HCT116 (cell line): Measurements from ENCODE around the gene P4HTM. TPM values are rescaled to one million over a fixed set of nuclear protein-coding genes. Genes with fewer than 3 reads are reported as not detected.
A peak's percentile ranks its signal among the peaks of the same experiment; 100 is the strongest.

Experiments used
- ATAC-seq: fragments of 200-7000 bp; cut with Tn5 transposase; 2 replicates; pipeline ENCODE4 v1.9.1; 2020; ENCODE audit warnings: mild to moderate bottlenecking, moderate library complexity
- BruUV-seq: library from RNA; stranded (reverse); fragments of 400-500 nt; replicated peaks from 2 replicates; lab custom pipeline; 2021; lab: Mats Ljungman, UMichigan
- CTCF ChIA-PET: fragments of 300-600 bp; sonication (Branson Sonifier 250); formaldehyde crosslinking; loops from one replicate; lab custom pipeline; 2021; ENCODE audit warnings: antibody characterized with exemption; lab: Charles Lee
- POLR2A ChIA-PET: fragments of 300-600, 350-600 bp; sonication (Branson Sonifier 250); formaldehyde crosslinking; loops from one replicate; lab custom pipeline; 2021; ENCODE audit warnings: antibody characterized with exemption; lab: Charles Lee
- RAD21 ChIA-PET, 2 experiments: fragments of 300-600 bp; sonication (Branson Sonifier 250); formaldehyde crosslinking; loops; one replicate each; lab custom pipeline; 2023; ENCODE audit warnings: low total read pairs in 2 of 2; ENCODE audit not compliant: uncharacterized antibody in 2 of 2, unreplicated experiment in 2 of 2, low non-redundant PET in 1 of 2; lab: Charles Lee
- DNase-seq: peaks from one replicate; pipeline ENCODE4 v3.0.0-alpha.2; 2010; ENCODE audit warnings: low read depth, low spot score
- H2AFZ ChIP-seq: fragments of 200-600 bp; shearing (Covaris generic), sonication (generic); 2 replicates; pipeline ENCODE4 v1.6.1; 2017; ENCODE audit warnings: low read depth, mixed run types, mixed read lengths, antibody characterized with exemption, low read length; ENCODE audit not compliant: poor library complexity, severe bottlenecking
- H3K27ac ChIP-seq: 2 replicates; pipeline ENCODE4 v1.5.1; 2012; ENCODE audit warnings: low read depth, low read length
- H3K27me3 ChIP-seq: fragments of 200-600 bp; sonication (generic); 2 replicates; pipeline ENCODE4 v1.6.1; 2016; ENCODE audit warnings: mixed run types, low read length, mixed read lengths; ENCODE audit not compliant: insufficient read depth
- H3K36me3 ChIP-seq, 2 experiments: fragments of 200-500 bp in 1 of 2; fragments of 200-600 bp in 1 of 2; sonication (Bioruptor generic) in 1 of 2; sonication (generic) in 1 of 2; 2 replicates each; pipeline versions ENCODE4 v1.5.1 to v1.6.1; 2014 to 2016; ENCODE audit warnings: low read length in 2 of 2, inconsistent platforms in 1 of 2, mixed read lengths in 1 of 2, mixed run types in 1 of 2; ENCODE audit not compliant: insufficient read depth in 2 of 2, control insufficient read depth in 1 of 2
- H3K4me1 ChIP-seq, 2 experiments: fragments of 200-600 bp in 1 of 2; sonication (generic) in 1 of 2; 2 replicates each; pipeline versions ENCODE4 v1.5.1 to v1.6.1; 2012 to 2017; ENCODE audit warnings: low read length in 2 of 2, inconsistent platforms in 1 of 2, mild to moderate bottlenecking in 1 of 2, mixed read lengths in 1 of 2, mixed run types in 1 of 2, moderate library complexity in 1 of 2; ENCODE audit not compliant: insufficient read depth in 2 of 2, control insufficient read depth in 1 of 2
- H3K4me2 ChIP-seq: fragments of 200-600 bp; sonication (generic); 2 replicates; pipeline ENCODE4 v1.6.1; 2017; ENCODE audit warnings: mixed run types, low read length, mixed read lengths
- H3K4me3 ChIP-seq, 2 experiments: fragments of 200-600 bp in 1 of 2; sonication (generic) in 1 of 2; replicated peaks in 1 of 2; 2 replicates each; pipeline ENCODE4 v1.5.1; 2011 to 2016; ENCODE audit warnings: low read length in 2 of 2, control low read depth in 1 of 2, low read depth in 1 of 2, mild to moderate bottlenecking in 1 of 2, mixed read lengths in 1 of 2, mixed run types in 1 of 2
- H3K79me2 ChIP-seq: fragments of 200-600 bp; sonication (generic); 2 replicates; pipeline ENCODE4 v1.6.1; 2017; ENCODE audit warnings: mild to moderate bottlenecking, mixed run types, low read length, moderate library complexity, mixed read lengths; ENCODE audit not compliant: insufficient read depth
- H3K9ac ChIP-seq: fragments of 200-600 bp; sonication (generic); 2 replicates; pipeline ENCODE4 v1.6.1; 2016; ENCODE audit warnings: low read length, mixed read lengths
- H3K9me2 ChIP-seq: fragments of 200-600 bp; sonication (generic), shearing (Covaris generic); 2 replicates; pipeline ENCODE4 v1.6.1; 2017; ENCODE audit warnings: mixed run types, mild to moderate bottlenecking, moderate library complexity; ENCODE audit not compliant: insufficient read depth
- H3K9me3 ChIP-seq, 2 experiments: fragments of 200-500 bp in 1 of 2; fragments of 200-600 bp in 1 of 2; sonication (Bioruptor generic) in 1 of 2; sonication (generic) in 1 of 2; 2 replicates each; pipeline ENCODE4 v1.6.1; 2014 to 2017; ENCODE audit warnings: low read length in 2 of 2, mixed read lengths in 2 of 2, inconsistent platforms in 1 of 2, low read depth in 1 of 2, mild to moderate bottlenecking in 1 of 2, mixed run types in 1 of 2, moderate library complexity in 1 of 2; ENCODE audit not compliant: control insufficient read depth in 1 of 2, insufficient read depth in 1 of 2
- H4K20me1 ChIP-seq: fragments of 200-600 bp; sonication (generic), shearing (Covaris generic); 2 replicates; pipeline ENCODE4 v1.6.1; 2017; ENCODE audit warnings: mixed run types, mild to moderate bottlenecking, moderate library complexity; ENCODE audit not compliant: insufficient read depth
- CBX3 ChIP-seq: IDR thresholded peaks from 2 replicates; pipeline ENCODE4 v1.6.1; 2012; ENCODE audit warnings: low read depth
- CEBPB ChIP-seq: IDR thresholded peaks from 2 replicates; pipeline ENCODE4 v1.6.1; 2012; ENCODE audit warnings: low read depth
- CTCF ChIP-seq, 3 experiments: fragments of 200-600 bp in 1 of 3; sonication (generic) in 1 of 3; IDR thresholded peaks in 2 of 3; conservative IDR thresholded peaks in 1 of 3; 2 replicates each; pipeline ENCODE4 v1.5.1; 2012 to 2017; ENCODE audit warnings: low read depth in 2 of 3, low read length in 2 of 3, antibody characterized with exemption in 1 of 3, borderline replicate concordance in 1 of 3, control low read depth in 1 of 3, mild to moderate bottlenecking in 1 of 3, mixed read lengths in 1 of 3, mixed run types in 1 of 3, moderate library complexity in 1 of 3; ENCODE audit not compliant: insufficient read depth in 1 of 3
- EGR1 ChIP-seq: IDR thresholded peaks from 2 replicates; pipeline ENCODE4 v1.6.1; 2012; ENCODE audit warnings: low read depth
- ELF1 ChIP-seq: IDR thresholded peaks from 2 replicates; pipeline ENCODE4 v1.6.1; 2012; ENCODE audit warnings: low read depth, borderline replicate concordance
- EZH2phosphoT487 ChIP-seq: fragments of 200-600 bp; IDR thresholded peaks from 2 replicates; pipeline ENCODE4 v1.6.1; 2018; ENCODE audit warnings: antibody characterized with exemption, borderline replicate concordance
- FOSL1 ChIP-seq: IDR thresholded peaks from 2 replicates; pipeline ENCODE4 v1.6.1; 2012; ENCODE audit warnings: low read depth
- JUND ChIP-seq: IDR thresholded peaks from 2 replicates; pipeline ENCODE4 v1.6.1; 2012
- MAX ChIP-seq: IDR thresholded peaks from 2 replicates; pipeline ENCODE4 v1.6.1; 2012
- RAD21 ChIP-seq: IDR thresholded peaks from 2 replicates; pipeline ENCODE4 v1.6.1; 2012; ENCODE audit warnings: low read depth, mild to moderate bottlenecking
- REST ChIP-seq: IDR thresholded peaks from 2 replicates; pipeline ENCODE4 v1.6.1; 2012; ENCODE audit warnings: low read depth
- SP1 ChIP-seq: IDR thresholded peaks from 2 replicates; pipeline ENCODE4 v1.6.1; 2012; ENCODE audit warnings: low read depth
- ZBTB33 ChIP-seq: IDR thresholded peaks from 2 replicates; pipeline ENCODE4 v1.6.1; 2011; ENCODE audit warnings: mild to moderate bottlenecking, low read length, moderate library complexity; ENCODE audit not compliant: insufficient replicate concordance; ENCODE audit errors: extremely low read depth
- ZFX ChIP-seq: fragments of 450-650 bp; IDR thresholded peaks from 2 replicates; pipeline ENCODE4 v1.6.1; 2017
- ZNF274 ChIP-seq: fragments of 200-500 bp; sonication (Bioruptor generic); IDR thresholded peaks from 2 replicates; pipeline ENCODE4 v1.6.1; 2014; ENCODE audit warnings: mild to moderate bottlenecking, low read depth, low read length, inconsistent platforms
- intact Hi-C: fragments of 100-400 bp; cut with micrococcal nuclease; formaldehyde crosslinking; loops from 2 replicates; pipeline ENCODE4 v1.10.0; 2022
- total RNA-seq: library from RNA; stranded (reverse); gene quantifications from one replicate; pipeline ENCODE4 v1.2.1, GENCODE V29; 2021; ENCODE audit not compliant: unreplicated experiment

Gene P4HTM
- total RNA-seq, 1 experiment from 2014 or later: 60.5 TPM

GRCh38 chr3:49005303-49005680 is 15.3 kb downstream of the P4HTM start (continued):
- TF ChIP-seq JUND: no peak
- no peak for TF ChIP-seq EGR1
- no peak for TF ChIP-seq SP1
- no peak for TF ChIP-seq ZFX
- no peak for TF ChIP-seq CEBPB

GRCh38 chr3:49005998-49006397 is 16.0 kb downstream of the P4HTM start:
- peak overlapping the region; percentile 99 for H3K27ac ChIP-seq
- POLR2A ChIA-PET: interaction anchor here (2.2 to 2.6 kb wide), 2 partner anchors 15 kb away, joined by 26 to 52 read pairs; partner anchors contain the start of genes NDUFAF3 and P4HTM
- H2AFZ ChIP-seq: no peak overlapping the region
- H3K4me2 ChIP-seq: peak overlapping the region; percentile 91
- peaks cover 0 to 3% of the 10 kb centered on the region in 2 experiments; a peak in 1 of 4 replicates for H3K36me3 ChIP-seq
- TF ChIP-seq SP1 (no peak), CTCF (IDR thresholded peaks at IDR 0.05 in 2 of 3, conservative IDR thresholded peaks at IDR 0.05 in 1 of 3; ENCODE audit: borderline replicate concordance in 1 of 3, insufficient read depth in 1 of 3, low read depth in 2 of 3, low read length in 2 of 3) (no peak), ELF1 (no peak), CBX3 (no peak), EZH2phosphoT487 (no peak), RAD21 (no peak), FOSL1 (no peak), ZFX (no peak), REST (no peak), MAX (no peak), CEBPB (no peak), EGR1 (no peak), ZNF274 (no peak), ZBTB33 (no peak)
- no peak for DNase-seq
- H3K9ac ChIP-seq: peak overlapping the region; percentile 99; the same call in 1 of the 2 replicates
- peaks cover 36% of the 10 kb centered on the region for H3K79me2 ChIP-seq
- peak overlapping the region; percentile 72 to 86 for H3K4me3 ChIP-seq
- H3K27me3 ChIP-seq: no peaks in the 10 kb centered on the region
- CTCF ChIA-PET: no interaction called here
- H3K4me1 ChIP-seq: peaks cover 3 to 26% of the 10 kb centered on the region in 2 experiments; a peak in 3 of 4 replicates
- intact Hi-C loops: no loop called here
- RAD21 ChIA-PET: interaction anchor here in 1 of 2 experiments (1.9 kb wide), 1 partner anchor 18 kb away, joined by 7 read pairs; no protein-coding TSS in a partner anchor
- BruUV-seq: no TSS peak
- H3K9me2 ChIP-seq: no peaks in the 10 kb centered on the region
- no peaks in the 10 kb centered on the region for H4K20me1 ChIP-seq
- H3K9me3 ChIP-seq: no peaks in the 10 kb centered on the region
- ATAC-seq: no peak
